H9 (cell line): ENCODE data around the gene TEX54. TPM values are rescaled to one million over a fixed set of nuclear protein-coding genes. Genes with fewer than 3 reads are reported as not detected.
"Not testable (repeated sequence)": the region's sequence is repeated elsewhere in the genome, so short reads cannot be mapped to it uniquely, and the experiment has no call there.

Experiments used
- DNase-seq: peaks from one replicate; pipeline ENCODE4 v3.0.0-alpha.2; 2017
- H2AFZ ChIP-seq: one replicate; pipeline ENCODE4 v1.6.1; 2013; ENCODE audit warnings: mild to moderate bottlenecking, low read length, control low read depth, moderate library complexity
- H2AK5ac ChIP-seq: 2 replicates; pipeline ENCODE4 v1.6.1; 2013; ENCODE audit warnings: low read length, control low read depth, mixed read lengths; ENCODE audit not compliant: insufficient read length
- H2BK120ac ChIP-seq: one replicate; pipeline ENCODE4 v1.6.1; 2013; ENCODE audit warnings: low read depth, mild to moderate bottlenecking, low read length, control low read depth, inconsistent platforms; ENCODE audit not compliant: poor library complexity, severe bottlenecking
- H2BK12ac ChIP-seq: 2 replicates; pipeline ENCODE4 v1.6.1; 2013; ENCODE audit warnings: low read length, control low read depth, mixed read lengths, low read depth; ENCODE audit not compliant: insufficient read length
- H2BK15ac ChIP-seq: 2 replicates; pipeline ENCODE4 v1.6.1; 2013; ENCODE audit warnings: low read depth, low read length, control low read depth
- H2BK20ac ChIP-seq: one replicate; pipeline ENCODE4 v1.6.1; 2013; ENCODE audit warnings: low read depth, mild to moderate bottlenecking, low read length, control low read depth, inconsistent platforms; ENCODE audit not compliant: poor library complexity, severe bottlenecking
- H2BK5ac ChIP-seq: 2 replicates; pipeline ENCODE4 v1.6.1; 2013; ENCODE audit warnings: low read length, control low read depth, mixed read lengths; ENCODE audit not compliant: insufficient read length
- H3K14ac ChIP-seq: 2 replicates; pipeline ENCODE4 v1.6.1; 2013; ENCODE audit warnings: low read length, control low read depth; ENCODE audit not compliant: insufficient read depth
- H3K18ac ChIP-seq: 2 replicates; pipeline ENCODE4 v1.6.1; 2013; ENCODE audit warnings: low read depth, mild to moderate bottlenecking, mixed read lengths, low read length, control low read depth; ENCODE audit not compliant: insufficient read length
- H3K23ac ChIP-seq: 2 replicates; pipeline ENCODE4 v1.6.1; 2013; ENCODE audit warnings: low read length, control low read depth, mixed read lengths, low read depth; ENCODE audit not compliant: insufficient read length
- H3K23me2 ChIP-seq: 2 replicates; pipeline ENCODE4 v1.6.1; 2013; ENCODE audit warnings: low read depth, mild to moderate bottlenecking, mixed read lengths, low read length, control low read depth; ENCODE audit not compliant: insufficient read length, poor library complexity, severe bottlenecking
- H3K27ac ChIP-seq: 2 replicates; pipeline ENCODE4 v1.5.1; 2013; ENCODE audit warnings: low read length, control low read depth, mixed read lengths, low read depth; ENCODE audit not compliant: insufficient read length
- H3K27me3 ChIP-seq: 2 replicates; pipeline ENCODE4 v1.6.1; 2013; ENCODE audit warnings: low read length, control low read depth, inconsistent platforms; ENCODE audit not compliant: insufficient read depth
- H3K4ac ChIP-seq: 2 replicates; pipeline ENCODE4 v1.6.1; 2013; ENCODE audit warnings: low read depth, mild to moderate bottlenecking, control low read depth, inconsistent platforms, low read length, moderate library complexity
- H3K4me1 ChIP-seq: 2 replicates; pipeline ENCODE4 v1.6.1; 2013; ENCODE audit warnings: low read length, control low read depth, inconsistent platforms; ENCODE audit not compliant: insufficient read depth
- H3K4me2 ChIP-seq: 2 replicates; pipeline ENCODE4 v1.6.1; 2013; ENCODE audit warnings: low read length, control low read depth, mixed read lengths; ENCODE audit not compliant: insufficient read length, insufficient read depth
- H3K56ac ChIP-seq: 2 replicates; pipeline ENCODE4 v1.6.1; 2013; ENCODE audit warnings: low read depth, mild to moderate bottlenecking, mixed read lengths, low read length, control low read depth; ENCODE audit not compliant: insufficient read length
- H3K79me1 ChIP-seq: 2 replicates; pipeline ENCODE4 v1.6.1; 2013; ENCODE audit warnings: low read depth, mild to moderate bottlenecking, moderate library complexity, low read length, control low read depth, inconsistent platforms; ENCODE audit not compliant: insufficient read depth, poor library complexity, severe bottlenecking
- H3K79me2 ChIP-seq: 2 replicates; pipeline ENCODE4 v1.6.1; 2013; ENCODE audit warnings: low read length, control low read depth, inconsistent platforms; ENCODE audit not compliant: insufficient read depth
- H3K9ac ChIP-seq: 2 replicates; pipeline ENCODE4 v1.6.1; 2013; ENCODE audit warnings: low read length, control low read depth, mixed read lengths; ENCODE audit not compliant: insufficient read length; ENCODE audit errors: extremely low read depth
- H3K9me3 ChIP-seq: one replicate; pipeline ENCODE4 v1.6.1; 2013; ENCODE audit warnings: low read depth, low read length, inconsistent platforms; ENCODE audit not compliant: control insufficient read depth
- H3T11ph ChIP-seq: one replicate; pipeline ENCODE4 v1.6.1; 2013; ENCODE audit warnings: mild to moderate bottlenecking, low read length, control low read depth, inconsistent platforms
- H4K20me1 ChIP-seq: one replicate; pipeline ENCODE4 v1.6.1; 2013; ENCODE audit not compliant: control insufficient read depth, insufficient read length, insufficient read depth
- H4K5ac ChIP-seq: 2 replicates; pipeline ENCODE4 v1.6.1; 2013; ENCODE audit warnings: low read depth, mild to moderate bottlenecking, mixed read lengths, low read length, control low read depth; ENCODE audit not compliant: insufficient read length
- H4K8ac ChIP-seq: replicated peaks from 2 replicates; pipeline ENCODE4 v1.6.1; 2013; ENCODE audit warnings: low read length, control low read depth, mixed read lengths, low read depth; ENCODE audit not compliant: insufficient read length
- H4K91ac ChIP-seq: 2 replicates; pipeline ENCODE4 v1.6.1; 2013; ENCODE audit warnings: low read depth, mild to moderate bottlenecking, moderate library complexity, mixed read lengths, low read length, control low read depth; ENCODE audit not compliant: insufficient read length
- H3K27ac Mint-ChIP-seq, 3 experiments: 2 replicates in 2 of 3; 3 replicates in 1 of 3; pipeline ENCODE4 v1.8.0; 2020 to 2021; ENCODE audit warnings: mixed read lengths in 3 of 3, mild to moderate bottlenecking in 1 of 3, moderate library complexity in 1 of 3
- H3K27me3 Mint-ChIP-seq: 2 replicates; pipeline ENCODE4 v1.8.0; 2021; ENCODE audit warnings: low read depth, mild to moderate bottlenecking, moderate library complexity, mixed read lengths
- H3K36me3 Mint-ChIP-seq, 3 experiments: 2 replicates in 2 of 3; 3 replicates in 1 of 3; pipeline ENCODE4 v1.8.0; 2020 to 2021; ENCODE audit warnings: low read depth in 3 of 3, mixed read lengths in 3 of 3; ENCODE audit not compliant: insufficient read depth in 1 of 3
- H3K4me1 Mint-ChIP-seq, 2 experiments: 2 replicates each; pipeline ENCODE4 v1.8.0; 2020; ENCODE audit warnings: mixed read lengths in 2 of 2
- H3K4me3 Mint-ChIP-seq, 2 experiments: 2 replicates in 1 of 2; 3 replicates in 1 of 2; pipeline ENCODE4 v1.8.0; 2020 to 2021; ENCODE audit warnings: mild to moderate bottlenecking in 2 of 2, mixed read lengths in 2 of 2, moderate library complexity in 1 of 2
- H3K9me3 Mint-ChIP-seq, 2 experiments: 2 replicates in 1 of 2; 3 replicates in 1 of 2; pipeline ENCODE4 v1.8.0; 2020; ENCODE audit warnings: mild to moderate bottlenecking in 2 of 2, mixed read lengths in 2 of 2, moderate library complexity in 1 of 2
- CTCF ChIP-seq: fragments of 200-600 bp; sonication (generic); conservative IDR thresholded peaks from 3 replicates; pipeline ENCODE4 v1.8.0; 2021; ENCODE audit warnings: antibody characterized with exemption, mild to moderate bottlenecking
- WGBS: extraction: QIAGEN DNeasy Blood & Tissue Kit; methylation state at CpG from one replicate; pipeline ENCODE4 v1.1.7; 2013; ENCODE audit warnings: missing lambda C conversion rate, low lambda C conversion rate, mixed read lengths; ENCODE audit not compliant: insufficient read length; ENCODE audit errors: extremely low coverage; 5-methylcytosine and 5-hydroxymethylcytosine counted together
- total RNA-seq: library from RNA; stranded (reverse); gene quantifications from 2 replicates; pipeline ENCODE4 v1.2.1, GENCODE V29; 2021

The TEX54 gene
- total RNA-seq, 1 experiment from 2014 or later, result 1.2 TPM

GRCh38 chr11:62860835-62861563, 28.4 kb upstream of the TEX54 start:
- DNase-seq, result no peak
- Histone ChIP-seq H2BK5ac (no peak overlapping the region), H3K14ac (no peak overlapping the region), H3K23me2 (peaks cover 11% of the 10 kb centered on the region), H3K18ac (no peak overlapping the region), H3K4me1 (no peaks in the 10 kb centered on the region; the same call in 1 of the 2 replicates), H3K9ac (no peak overlapping the region), H2AFZ (no peak overlapping the region), H2BK120ac (no peak overlapping the region), H4K91ac (no peak overlapping the region), H4K8ac (no peak overlapping the region), H3K56ac (no peak overlapping the region), H3T11ph (no peak overlapping the region), H3K4ac (no peak overlapping the region), H2BK20ac (no peak overlapping the region), H2AK5ac (no peak overlapping the region), H3K79me2 (peaks cover 60% of the 10 kb centered on the region), H3K9me3 (no peaks in the 10 kb centered on the region), H3K27me3 (no peaks in the 10 kb centered on the region), H3K79me1 (peaks cover 6% of the 10 kb centered on the region), H4K5ac (no peak overlapping the region), H3K23ac (no peak overlapping the region), H2BK12ac (no peak overlapping the region), H3K27ac (no peak overlapping the region), H3K4me2 (no peak overlapping the region), H2BK15ac (no peak overlapping the region), H4K20me1 (no peaks in the 10 kb centered on the region)
- Mint-ChIP-seq H3K4me3 (peak overlapping the region in 1 of 2 experiments; percentile 68; a peak in 3 of 5 replicates), H3K27me3 (0 out of 2 replicates have a peak, but pooled peaks cover 1% of the 10 kb centered on the region), H3K9me3 (no peaks in the 10 kb centered on the region), H3K4me1 (peaks cover 50 to 63% of the 10 kb centered on the region in 2 experiments), H3K36me3 (peaks cover 28 to 58% (median 35%) of the 10 kb centered on the region in 3 experiments), H3K27ac (peak overlapping the region; percentile 76 to 98 (median 95); a peak in 5 of 7 replicates)
- no peak for TF ChIP-seq CTCF
- WGBS, result no CpG with 5 or more reads among the region's 5 CpGs

- not testable (repeated sequence) for H2BK20ac ChIP-seq
- WGBS, result no CpG with 5 or more reads among the region's 8 CpGs
These were observed 26.7 kb upstream of the TEX54 start for GRCh38 chr11:62859281-62859703.

More at GRCh38 chr11:62859281-62859703, 26.7 kb upstream of the TEX54 start:
- not testable (repeated sequence) for H3K27ac ChIP-seq, H3K23ac ChIP-seq, H3K4ac ChIP-seq, H4K5ac ChIP-seq, H3T11ph ChIP-seq, H2BK120ac ChIP-seq, H4K91ac ChIP-seq, H3K79me1 ChIP-seq, H2AFZ ChIP-seq, H3K27me3 ChIP-seq, H3K9ac ChIP-seq, H3K18ac ChIP-seq, H2BK15ac ChIP-seq, H4K20me1 ChIP-seq, H3K4me1 ChIP-seq, H3K14ac ChIP-seq, H3K56ac ChIP-seq, H3K4me2 ChIP-seq, DNase-seq, H3K27me3 Mint-ChIP-seq, H2BK12ac ChIP-seq, H3K9me3 ChIP-seq, H3K9me3 Mint-ChIP-seq, H2BK5ac ChIP-seq, H2AK5ac ChIP-seq, H4K8ac ChIP-seq
- peak overlapping the region; percentile 69 to 99 for H3K4me3 Mint-ChIP-seq
- Histone ChIP-seq H3K79me2 (peaks cover 62% of the 10 kb centered on the region), H3K23me2 (peaks cover 11% of the 10 kb centered on the region)
- H3K4me1 Mint-ChIP-seq, result peaks cover 49 to 60% of the 10 kb centered on the region in 2 experiments
- peaks cover 37 to 68% (median 42%) of the 10 kb centered on the region in 3 experiments for H3K36me3 Mint-ChIP-seq
- H3K27ac Mint-ChIP-seq, result peak overlapping the region; percentile 13 to 94 (median 92); a peak in 4 of 7 replicates
